Measurements from ENCODE around the gene ZNF532.

- TF ChIP-seq POLR2AphosphoS5 (IDR thresholded peaks at IDR 0.05; ENCODE audit: low read depth, low read length) (no peak), REST (IDR thresholded peaks at IDR 0.05; ENCODE audit: insufficient read depth in 1 of 2, low read depth in 2 of 2, low read length in 2 of 2) (no peak), SIN3A (IDR thresholded peaks at IDR 0.05; ENCODE audit: borderline replicate concordance, insufficient read depth, low read length) (no peak)
These were observed 30.3 kb downstream of the ZNF532 start for GRCh38 chr18:58894930-58895329.
